Smooth muscle cell of the brain vasculature (primary cell): ENCODE measurements around the gene POR.
A peak's percentile ranks its signal among the peaks of the same experiment; 100 is the strongest.
"Not testable (repeated sequence)": the region's sequence is repeated elsewhere in the genome, so short reads cannot be mapped to it uniquely, and the experiment has no call there.

Experiments
- DNase-seq: peaks from one replicate; pipeline ENCODE4 v3.0.0-alpha.2; 2012; ENCODE audit warnings: low read depth, low spot score

Gene POR

GRCh38 chr7:75914655-75915415 is at the start of gene POR:
Gene POR, plus strand, starts transcription at chr7:75915155. Its CDS starts 38,847 bp downstream, at chr7:75954002.
- DNase-seq = peak; percentile 76

- no peak for DNase-seq
Observed at GRCh38 chr7:75866114-75866488, 48.9 kb upstream of the POR start.

DNA sequence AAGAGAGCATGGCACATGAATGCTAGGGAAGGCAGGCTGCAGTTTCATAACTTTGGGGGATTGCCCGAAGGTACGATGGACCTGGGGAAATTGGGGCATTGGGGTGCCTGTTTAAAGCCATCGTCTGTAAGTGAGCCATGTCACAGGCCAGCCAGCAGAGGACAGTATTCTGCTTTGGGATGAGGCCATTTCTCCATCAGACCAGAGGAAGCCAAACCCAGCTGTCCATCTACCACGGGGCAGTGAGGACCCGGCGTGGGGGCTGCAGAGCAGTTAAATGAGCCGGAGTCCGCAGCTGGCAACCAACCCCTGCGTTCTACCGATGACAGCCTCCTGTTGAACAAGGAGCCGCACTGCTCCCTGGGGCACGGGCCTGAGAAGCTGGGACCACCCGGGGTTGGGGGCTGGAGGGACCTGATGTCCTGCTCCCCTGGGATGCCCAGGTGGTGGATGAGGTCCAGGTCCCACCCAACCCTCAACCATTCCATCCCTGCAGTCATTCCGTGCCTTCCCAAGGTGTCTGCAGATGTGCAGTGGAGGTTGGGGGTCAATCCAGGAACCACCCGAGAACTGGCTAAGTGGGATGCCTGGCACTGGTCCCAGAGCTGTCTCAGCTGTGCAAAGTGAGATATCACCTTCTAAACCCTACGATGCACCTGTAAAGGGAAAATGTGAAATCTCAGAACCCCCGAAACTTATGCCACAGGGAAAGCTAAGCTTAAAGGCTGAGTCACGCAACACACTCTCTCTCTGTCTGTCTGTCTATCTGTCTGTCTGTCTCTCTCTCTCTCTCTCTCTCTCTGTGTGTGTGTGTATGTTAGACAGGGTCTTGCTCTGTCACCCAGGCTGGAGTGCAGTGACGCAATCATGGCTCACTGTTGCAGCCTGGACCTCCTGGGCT is 48.2 kb upstream of the POR start:
- no peak for DNase-seq

- DNase-seq = no peak
Observed at GRCh38 chr7:75867390-75867717, 47.6 kb upstream of the POR start.

GRCh38 chr7:75868153-75868552 is 46.8 kb upstream of the POR start:
- DNase-seq = no peak

DNA sequence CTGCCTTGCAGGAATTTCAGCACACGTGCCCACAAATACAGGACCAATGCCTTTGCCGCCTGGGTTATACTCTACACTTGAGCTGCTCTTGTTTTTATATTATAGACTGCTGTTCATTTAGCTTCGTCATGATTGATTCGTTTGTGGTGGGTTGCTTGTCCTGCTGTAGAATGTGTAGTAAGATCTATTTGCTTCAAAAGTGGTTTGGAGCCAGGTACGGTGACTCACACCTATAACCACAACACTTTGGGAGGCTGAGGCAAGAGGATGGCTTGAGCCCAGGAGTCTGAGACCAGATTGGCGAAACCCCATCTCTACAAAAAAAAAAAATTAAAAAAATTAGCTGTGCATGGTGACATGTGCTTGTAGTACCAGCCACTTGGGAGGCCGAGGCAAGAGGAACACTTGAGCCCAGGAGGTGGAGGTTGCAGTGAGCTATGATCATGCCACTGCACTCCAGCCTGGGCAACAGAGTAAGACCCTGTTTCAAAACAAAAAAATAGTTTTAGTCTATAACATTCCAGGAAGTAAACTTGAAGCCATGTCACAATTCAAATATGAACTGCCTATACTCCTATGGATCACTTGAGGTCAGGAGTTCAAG is 45.1 kb upstream of the POR start:
- DNase-seq = no peak

DNA sequence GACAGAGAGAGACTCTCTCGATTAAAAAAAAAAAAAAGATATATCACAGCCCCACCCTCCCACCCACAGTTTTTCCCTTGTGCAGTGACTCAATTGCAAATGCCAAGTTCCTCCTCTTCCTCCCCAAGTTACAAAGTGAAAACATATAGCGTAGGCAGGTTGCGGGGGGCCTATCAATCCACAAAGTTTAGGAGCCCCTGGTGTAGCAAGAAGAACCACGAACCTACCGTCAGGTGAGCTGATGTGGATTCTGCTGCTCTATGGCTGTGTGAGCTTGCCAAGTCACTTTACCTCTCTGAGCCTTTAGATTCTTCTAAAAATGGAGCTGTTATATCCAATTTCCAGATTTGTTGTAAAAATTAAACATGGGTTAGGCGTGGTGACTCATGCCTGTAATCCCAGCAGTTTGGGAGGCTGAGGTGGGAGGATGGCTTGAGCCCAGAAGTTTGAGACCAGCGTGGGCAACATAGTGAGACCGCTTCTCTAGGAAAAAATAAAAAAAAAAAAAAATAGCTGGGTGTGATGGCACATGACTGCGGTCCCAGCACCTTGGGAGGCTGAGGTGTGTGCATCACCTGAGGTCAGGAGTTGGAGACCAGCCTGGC is 44.3 kb upstream of the POR start:
- no peak for DNase-seq

- DNase-seq = no peak
Observed at GRCh38 chr7:75872073-75872782, 42.7 kb upstream of the POR start.

DNA sequence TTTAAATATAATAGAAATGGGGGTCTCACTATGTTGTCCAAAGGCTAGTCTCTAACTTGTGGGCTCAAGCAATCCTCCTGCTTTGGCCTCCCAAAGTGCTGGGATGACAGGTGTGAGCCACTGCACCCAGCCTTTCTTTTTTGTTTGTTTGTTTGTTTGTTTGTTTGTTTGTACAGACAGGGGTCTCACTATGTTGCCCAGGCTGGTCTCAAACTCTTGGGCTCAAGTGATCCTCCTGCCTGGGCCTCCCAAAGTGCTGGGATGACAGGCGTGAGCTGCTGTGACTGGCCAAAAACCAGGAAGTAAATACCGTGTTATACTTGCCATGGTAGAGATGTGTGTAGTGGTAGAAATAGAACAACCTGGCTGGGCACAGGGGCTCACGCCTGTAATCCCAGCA is 40.8 kb upstream of the POR start:
- not testable (repeated sequence) for DNase-seq

GRCh38 chr7:75875113-75876080 is 39.6 kb upstream of the POR start:
- no peak for DNase-seq

DNA sequence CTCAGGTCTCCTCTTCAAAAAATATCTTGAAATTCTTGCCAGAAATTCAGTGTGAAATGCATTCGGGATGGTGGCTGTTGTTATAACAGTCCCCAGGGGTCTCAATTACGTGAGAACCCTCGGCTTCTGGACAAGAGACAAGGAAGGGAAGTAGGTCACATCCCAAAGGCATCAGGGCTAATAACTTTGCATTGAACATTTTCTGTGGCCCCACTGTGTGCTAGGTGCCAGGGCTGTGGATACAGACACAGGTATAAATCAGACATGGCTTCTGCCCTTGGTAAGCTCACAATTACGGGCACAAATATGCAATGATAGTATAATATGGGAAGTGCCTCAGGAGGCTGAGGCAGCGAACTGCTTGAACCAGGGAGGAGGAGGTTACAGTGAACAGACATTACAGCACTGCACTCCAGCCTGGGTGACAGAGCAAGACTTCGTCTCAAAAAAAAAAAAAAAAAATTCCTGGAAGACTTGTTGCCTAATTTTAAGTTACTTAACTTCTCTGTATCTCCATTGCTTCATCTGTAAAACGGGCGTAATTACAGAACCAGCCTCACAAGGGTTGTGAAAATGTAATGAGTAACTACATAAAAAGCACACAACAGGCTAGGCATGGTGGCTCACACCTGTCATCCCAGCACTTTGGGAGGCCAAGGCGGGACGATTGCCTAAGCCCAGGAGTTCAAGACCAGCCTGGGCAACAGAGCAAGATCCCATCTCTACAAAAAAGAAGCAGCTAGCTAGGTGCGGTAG is 38.7 kb upstream of the POR start:
- no peak for DNase-seq

GRCh38 chr7:75878312-75878768 is 36.6 kb upstream of the POR start:
- DNase-seq = no peak

DNA sequence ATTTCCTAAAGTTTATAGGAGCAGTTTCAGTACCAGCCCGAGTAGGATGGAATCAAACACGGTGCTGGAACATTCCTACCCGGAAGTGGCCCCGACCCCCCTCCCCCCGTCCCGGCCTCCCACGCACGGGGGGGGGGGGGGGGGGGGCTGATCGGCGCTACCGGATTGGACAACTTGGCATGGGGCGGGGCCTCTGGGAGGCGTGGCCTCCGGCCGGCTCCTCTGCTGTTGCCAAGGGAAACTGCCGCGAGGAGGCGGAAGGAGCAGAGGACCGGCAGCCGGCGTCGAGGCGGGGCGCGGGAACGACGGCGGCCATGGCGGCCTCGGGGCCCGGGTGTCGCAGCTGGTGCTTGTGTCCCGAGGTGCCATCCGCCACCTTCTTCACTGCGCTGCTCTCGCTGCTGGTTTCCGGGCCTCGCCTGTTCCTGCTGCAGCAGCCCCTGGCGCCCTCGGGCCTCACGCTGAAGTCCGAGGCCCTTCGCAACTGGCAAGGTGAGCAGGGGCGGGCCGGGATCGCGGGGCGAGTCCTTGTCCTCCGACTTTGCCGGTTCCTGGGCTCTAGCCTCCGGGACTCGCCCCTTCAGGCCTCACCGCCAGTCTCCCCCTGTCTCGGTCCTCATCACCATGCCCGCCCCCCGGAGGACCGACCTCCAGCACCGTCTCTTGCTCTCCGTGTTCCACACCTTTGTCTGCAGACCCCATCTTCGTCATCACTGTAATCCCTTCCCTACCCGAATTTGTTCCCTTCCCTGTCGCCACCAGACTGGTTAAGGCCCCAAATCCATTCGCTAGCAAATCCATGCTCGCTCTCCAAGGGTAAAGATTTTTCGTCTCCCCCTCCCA is 36.0 kb upstream of the POR start, which contains the start of gene RHBDD2:
TSS of gene RHBDD2 (plus strand) at position 266 of the 843 bp plus-strand sequence. CDS start at position 315, 49 bp downstream.
- peak; percentile 77 for DNase-seq

DNA sequence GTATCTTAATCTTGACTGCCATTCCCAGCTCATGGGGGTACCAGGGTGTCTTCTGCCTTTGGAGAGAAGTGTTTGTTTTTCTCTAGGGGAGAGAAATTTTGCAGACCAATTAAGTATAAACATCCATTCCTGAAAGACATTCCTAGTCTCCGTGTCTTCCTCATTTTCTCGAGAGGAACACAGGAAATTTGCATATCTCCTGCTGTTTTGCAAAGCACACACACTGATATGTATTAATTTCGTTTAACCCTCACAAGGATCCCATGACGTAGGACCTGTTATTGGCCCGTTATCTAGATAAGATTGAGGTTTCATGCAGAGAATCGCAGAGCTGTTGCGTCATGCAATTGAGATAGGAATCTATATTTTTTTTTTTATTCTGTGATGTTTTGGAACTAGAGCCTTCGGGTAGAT is 35.2 kb upstream of the POR start:
- no peak for DNase-seq

- no peak for DNase-seq
Observed at GRCh38 chr7:75880242-75880641, 34.7 kb upstream of the POR start.

DNA sequence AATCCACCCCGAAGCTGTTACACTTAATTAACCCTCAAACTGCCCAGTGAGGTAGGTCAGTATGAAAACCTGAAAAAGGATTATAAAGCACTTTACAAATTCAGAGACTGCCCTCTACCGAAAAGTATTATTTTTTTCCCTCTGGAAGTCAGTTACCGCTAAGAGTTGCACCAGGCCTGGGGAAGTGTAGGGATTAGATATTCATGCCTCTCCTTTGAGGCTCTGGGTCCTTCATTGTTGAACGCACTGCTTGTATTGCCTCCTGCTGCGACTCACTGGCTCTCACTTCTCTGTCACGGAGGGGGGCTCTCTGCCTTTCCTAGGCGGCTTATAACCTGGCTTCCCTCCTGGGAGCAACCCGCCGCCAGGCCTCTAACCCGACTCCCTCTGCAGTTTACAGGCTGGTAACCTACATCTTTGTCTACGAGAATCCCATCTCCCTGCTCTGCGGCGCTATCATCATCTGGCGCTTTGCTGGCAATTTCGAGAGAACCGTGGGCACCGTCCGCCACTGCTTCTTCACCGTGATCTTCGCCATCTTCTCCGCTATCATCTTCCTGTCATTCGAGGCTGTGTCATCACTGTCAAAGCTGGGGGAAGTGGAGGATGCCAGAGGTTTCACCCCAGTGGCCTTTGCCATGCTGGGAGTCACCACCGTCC is 33.4 kb upstream of the POR start:
- DNase-seq = no peak

DNA sequence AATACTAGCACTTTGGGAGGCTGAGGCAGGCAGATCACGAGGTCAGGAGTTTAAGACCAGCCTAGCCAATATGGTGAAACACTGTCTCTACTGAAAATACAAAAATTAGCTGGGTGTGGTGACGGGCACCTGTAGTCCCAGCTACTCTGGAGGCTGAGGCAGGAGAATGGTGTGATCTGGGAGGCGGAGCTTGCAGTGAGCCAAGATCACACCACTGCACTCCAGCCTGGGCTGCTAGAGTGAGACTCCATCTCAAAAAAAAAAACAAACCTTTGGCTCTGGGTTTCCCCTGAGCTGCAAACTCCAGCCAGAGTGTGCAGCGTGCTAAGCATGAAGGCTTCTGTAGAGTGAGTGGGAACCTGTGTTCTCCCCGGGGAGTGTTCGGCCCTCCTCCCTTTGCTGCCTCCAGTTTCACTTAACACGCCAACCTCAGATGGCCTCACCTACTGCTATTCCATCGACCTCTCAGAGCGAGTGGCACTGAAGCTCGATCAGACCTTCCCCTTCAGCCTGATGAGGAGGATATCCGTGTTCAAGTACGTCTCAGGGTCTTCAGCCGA is 31.6 kb upstream of the POR start:
- not testable (repeated sequence) for DNase-seq

DNA sequence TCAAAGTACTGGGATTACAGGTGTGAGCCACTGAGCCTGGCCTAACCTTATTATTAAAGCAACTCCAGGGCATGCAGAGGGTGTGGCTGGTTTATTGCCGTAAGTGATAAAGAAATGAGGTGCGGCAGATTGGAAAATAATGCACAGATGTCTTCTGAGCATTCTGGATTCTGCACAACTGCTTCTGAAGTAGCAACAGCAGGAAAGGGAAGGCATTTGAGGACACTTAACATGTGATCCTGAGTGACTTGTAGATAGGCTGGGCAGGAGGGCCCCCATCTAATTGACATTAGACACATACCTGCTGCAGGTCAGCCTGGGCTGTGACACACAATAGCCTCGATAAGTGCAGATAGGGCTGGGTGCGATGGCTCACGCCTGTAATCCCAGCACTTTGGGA is 30.5 kb upstream of the POR start:
- DNase-seq = no peak
